HG03520 (cell line): Measurements from ENCODE around the gene SULT1C3.

Experiments
- ATAC-seq: cut with Tn5 transposase; IDR thresholded peaks from one replicate; pipeline ENCODE4 v1.9.1; 2021; ENCODE audit warnings: mild to moderate bottlenecking, moderate library complexity; ENCODE audit not compliant: unreplicated experiment

SULT1C3 gene

GRCh38 chr2:108297436-108298141 is 57.8 kb downstream of the SULT1C3 start:
- ATAC-seq: no peak

- no peak for ATAC-seq
Measured at GRCh38 chr2:108301558-108301957, 61.8 kb downstream of the SULT1C3 start.

- peak; percentile 62 for ATAC-seq
Measured at GRCh38 chr2:108304975-108305374, 65.2 kb downstream of the SULT1C3 start.

GRCh38 chr2:108305901-108306300 is 66.1 kb downstream of the SULT1C3 start:
- no peak for ATAC-seq

- no peak for ATAC-seq
Measured at GRCh38 chr2:108309903-108310302, 70.1 kb downstream of the SULT1C3 start.
